ENCODE data around the gene FMC1. TPM values are rescaled to one million over a fixed set of nuclear protein-coding genes. Genes with fewer than 3 reads are reported as not detected.

FMC1 gene
- total RNA-seq, 4 donors from 2014 or later, result 0.91 to 12.6 (median 4.4) TPM

DNA sequence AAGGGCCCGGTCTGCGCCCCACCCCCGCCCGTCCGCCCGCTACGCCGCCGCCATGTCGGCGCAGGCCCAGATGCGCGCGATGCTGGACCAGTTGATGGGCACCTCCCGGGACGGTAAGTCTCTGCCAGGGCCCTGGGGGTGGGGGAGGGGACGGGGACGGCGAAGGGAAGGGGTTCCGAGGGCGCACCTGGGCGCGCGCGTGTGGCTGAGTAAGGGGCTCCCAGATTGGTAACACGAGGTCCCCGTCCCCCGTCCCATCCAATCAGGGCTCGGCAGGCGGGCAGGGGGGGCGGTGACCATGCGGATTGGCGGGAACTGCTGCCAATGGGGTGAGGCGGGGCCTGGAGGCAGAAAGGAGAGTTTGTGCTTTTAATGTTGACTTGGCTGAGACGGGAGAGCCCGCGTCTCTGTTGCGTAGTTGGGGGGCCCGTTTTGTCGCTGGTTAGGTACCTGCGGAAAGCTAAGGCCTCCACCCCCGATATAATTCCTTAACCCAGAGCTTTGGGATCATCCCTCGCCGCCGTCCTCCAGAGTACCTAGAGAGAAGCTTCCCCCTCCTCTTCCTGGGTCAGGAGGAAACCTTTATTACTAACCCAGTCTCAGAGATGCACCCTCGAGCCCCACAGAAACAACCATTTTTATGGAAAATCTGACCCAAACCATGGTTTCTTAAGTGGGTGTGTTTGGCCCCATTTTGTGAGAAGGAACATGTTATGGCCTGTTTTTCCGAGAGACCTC, 19.2 kb downstream of the FMC1 start:
- DNase-seq, result peak; percentile 84
- intact Hi-C loops (cut with DNase I), result no loop called here
- peaks cover 0 to 23% (median 0%) of the 10 kb centered on the region in 3 donors for H3K36me3 ChIP-seq
- H3K27me3 ChIP-seq, result no peaks in the 10 kb centered on the region
- peak overlapping the region; percentile 97 to 100 (median 100) for H3K27ac ChIP-seq
- TF ChIP-seq CTCF (IDR thresholded peaks at IDR 0.05), result no peak
- TF ChIP-seq POLR2A (IDR thresholded peaks at IDR 0.05), result peak in 3 of 4 donors; percentile 57 to 75 (median 60)
- H3K9me3 ChIP-seq, result no peaks in the 10 kb centered on the region
- H3K4me1 ChIP-seq, result peaks cover 22 to 60% (median 28%) of the 10 kb centered on the region in 3 donors
- 0% methylated on average over 6 to 24 of the region's 47 CpGs for WGBS, 2 donors
- H3K4me3 ChIP-seq, result peak overlapping the region; percentile 80 to 100 (median 92)

DNA sequence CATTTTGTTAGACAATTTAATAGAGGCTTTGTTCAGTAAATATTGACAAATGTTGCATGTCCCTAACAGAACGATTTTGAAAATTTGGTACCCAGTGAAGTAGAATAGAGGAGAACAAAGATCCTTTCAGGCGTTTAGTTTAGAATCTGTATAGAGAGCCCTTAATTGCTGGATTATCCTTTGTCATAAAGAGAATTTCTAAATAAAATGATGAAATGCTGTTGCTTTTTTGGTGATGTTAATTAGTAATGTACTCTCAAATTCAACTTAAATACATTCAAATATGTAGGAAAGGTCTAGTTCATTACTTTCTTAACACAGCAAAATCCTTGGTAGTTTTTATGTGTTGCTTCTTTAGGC, 19.8 kb downstream of the FMC1 start:
- intact Hi-C loops (cut with DNase I), result no loop called here

GRCh38 chr7:139361523-139361922, 20.4 kb downstream of the FMC1 start:
- intact Hi-C loops (cut with DNase I), result no loop called here
- Histone ChIP-seq H3K36me3 (peaks cover 0 to 33% (median 0%) of the 10 kb centered on the region in 3 donors), H3K4me3 (peak overlapping the region in 3 of 4 donors; percentile 84 to 100 (median 99)), H3K27ac (peak overlapping the region in 2 of 4 donors; percentile 99 to 100), H3K9me3 (no peaks in the 10 kb centered on the region), H3K27me3 (no peaks in the 10 kb centered on the region), H3K4me1 (peaks cover 22 to 72% (median 28%) of the 10 kb centered on the region in 3 donors)
- TF ChIP-seq CTCF (IDR thresholded peaks at IDR 0.05) (no peak), POLR2A (IDR thresholded peaks at IDR 0.05) (no peak)
- WGBS, 2 donors, result 10 to 12% methylated on average over 3 of the region's 3 CpGs
- no peak for DNase-seq

More for the DNA sequence above, 19.8 kb downstream of the FMC1 start:
- Histone ChIP-seq H3K4me3 (peak overlapping the region; percentile 80 to 100 (median 92)), H3K27ac (peak overlapping the region; percentile 97 to 100 (median 100)), H3K9me3 (no peaks in the 10 kb centered on the region), H3K27me3 (no peaks in the 10 kb centered on the region), H3K4me1 (peaks cover 22 to 66% (median 28%) of the 10 kb centered on the region in 3 donors), H3K36me3 (peaks cover 0 to 29% (median 0%) of the 10 kb centered on the region in 3 donors)
- 0% methylated on average over 2 of the region's 2 CpGs for WGBS, 2 donors
- no peak for DNase-seq
- no peak for TF ChIP-seq POLR2A (IDR thresholded peaks at IDR 0.05)
- no peak for TF ChIP-seq CTCF (IDR thresholded peaks at IDR 0.05)

GRCh38 chr7:139362302-139362701, 21.2 kb downstream of the FMC1 start:
- peaks cover 0 to 39% (median 0%) of the 10 kb centered on the region in 3 donors for H3K36me3 ChIP-seq
- H3K27me3 ChIP-seq, result no peaks in the 10 kb centered on the region
- H3K4me1 ChIP-seq, result peaks cover 22 to 79% (median 28%) of the 10 kb centered on the region in 3 donors
- intact Hi-C loops (cut with DNase I), result no loop called here
- H3K27ac ChIP-seq, result no peak overlapping the region
- H3K4me3 ChIP-seq, result no peak overlapping the region
- WGBS, 2 donors, result 47 to 53% methylated on average over 3 of the region's 3 CpGs
- H3K9me3 ChIP-seq, result no peaks in the 10 kb centered on the region
- no peak for TF ChIP-seq CTCF (IDR thresholded peaks at IDR 0.05)
- no peak for TF ChIP-seq POLR2A (IDR thresholded peaks at IDR 0.05)
- no peak for DNase-seq

DNA sequence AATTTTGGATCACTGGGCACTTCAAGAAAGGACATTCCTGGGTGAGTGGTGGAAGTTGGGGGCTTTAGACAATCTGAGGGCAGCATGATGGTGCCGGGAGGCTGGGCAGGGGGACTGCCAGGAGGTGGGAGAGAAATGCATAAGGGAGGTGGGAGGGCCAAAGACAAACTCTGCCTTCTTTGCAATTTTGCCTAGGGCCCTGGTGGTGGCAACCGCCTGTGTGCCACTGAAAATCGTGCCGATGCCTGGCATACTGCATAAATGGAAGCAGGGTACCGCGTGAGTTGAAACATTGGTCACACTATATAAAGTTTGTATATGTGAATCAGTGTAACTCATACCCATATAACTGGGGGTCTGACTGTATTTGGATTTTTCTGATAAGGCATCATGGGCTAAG, 21.8 kb downstream of the FMC1 start:
- H3K4me3 ChIP-seq, result no peak overlapping the region
- peaks cover 0 to 44% (median 0%) of the 10 kb centered on the region in 3 donors for H3K36me3 ChIP-seq
- intact Hi-C loops (cut with DNase I), result no loop called here
- no peaks in the 10 kb centered on the region for H3K9me3 ChIP-seq
- no peaks in the 10 kb centered on the region for H3K27me3 ChIP-seq
- DNase-seq, result no peak
- H3K4me1 ChIP-seq, result peaks cover 22 to 83% (median 30%) of the 10 kb centered on the region in 3 donors
- WGBS, 2 donors, result 78 to 89% methylated on average over 6 of the region's 6 CpGs
- H3K27ac ChIP-seq, result no peak overlapping the region
- TF ChIP-seq POLR2A (IDR thresholded peaks at IDR 0.05) (no peak), CTCF (IDR thresholded peaks at IDR 0.05) (no peak)
